NCI-H748 treated with DMSO at 0.1 percent for 48 hours (cell line): ENCODE measurements around the gene IFT122.

Experiments
- DNase-seq: peaks from one replicate; lab custom pipeline; 2025; lab: John Stamatoyannopoulos, UW

IFT122 gene

DNA sequence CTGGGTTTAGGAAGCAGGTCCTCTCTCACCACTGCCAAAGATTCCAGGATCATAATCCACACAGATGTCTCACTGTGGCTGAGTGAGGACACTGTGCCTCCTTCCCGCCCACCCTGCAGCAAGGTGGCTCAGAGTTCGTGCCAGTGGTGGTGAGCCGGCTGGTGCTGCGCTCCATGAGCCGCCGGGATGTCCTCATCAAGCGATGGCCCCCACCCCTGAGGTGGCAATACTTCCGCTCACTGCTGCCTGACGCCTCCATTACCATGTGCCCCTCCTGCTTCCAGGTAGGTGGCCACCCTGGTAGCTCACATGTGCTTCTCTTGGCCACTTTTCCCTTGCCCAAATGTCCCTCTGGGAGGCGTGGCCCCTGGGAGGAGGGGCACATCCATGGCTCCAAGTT is 79.4 kb downstream of the IFT122 start:
- no peak for DNase-seq

DNA sequence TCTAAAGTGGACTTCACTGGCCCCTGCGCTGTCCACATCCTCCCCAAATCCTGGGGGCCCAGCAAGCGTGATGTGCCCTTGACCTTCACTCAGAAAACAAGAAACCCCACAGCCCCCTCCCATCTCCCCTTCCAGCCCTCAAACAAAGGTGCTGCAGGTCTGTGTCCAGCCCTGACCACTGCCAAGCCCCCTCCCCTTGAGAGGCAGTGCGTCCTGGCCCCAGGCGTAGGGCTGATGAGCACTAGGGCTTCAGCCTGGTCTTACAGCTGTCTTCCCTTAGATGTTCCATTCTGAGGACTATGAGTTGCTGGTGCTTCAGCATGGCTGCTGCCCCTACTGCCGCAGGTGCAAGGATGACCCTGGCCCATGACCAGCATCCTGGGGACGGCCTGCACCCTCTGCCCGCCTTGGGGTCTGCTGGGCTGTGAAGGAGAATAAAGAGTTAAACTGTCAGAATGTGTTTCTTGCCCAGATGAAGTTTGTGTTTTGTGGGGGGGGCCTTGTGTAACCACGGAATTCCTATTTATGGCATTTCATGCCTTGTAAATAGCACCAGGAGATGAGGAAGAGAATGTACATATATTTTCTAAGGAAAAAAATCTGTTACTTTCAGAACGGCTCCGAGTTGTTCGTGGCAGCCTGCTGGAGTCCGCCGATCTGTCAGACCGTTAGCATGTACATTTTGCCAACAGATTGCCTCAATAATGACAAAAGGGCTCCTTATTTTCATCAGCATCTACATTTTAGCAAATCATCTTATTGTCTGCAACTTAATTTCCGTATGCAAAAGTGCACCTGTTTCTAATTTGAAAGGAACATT is 80.1 kb downstream of the IFT122 start:
- no peak for DNase-seq

DNA sequence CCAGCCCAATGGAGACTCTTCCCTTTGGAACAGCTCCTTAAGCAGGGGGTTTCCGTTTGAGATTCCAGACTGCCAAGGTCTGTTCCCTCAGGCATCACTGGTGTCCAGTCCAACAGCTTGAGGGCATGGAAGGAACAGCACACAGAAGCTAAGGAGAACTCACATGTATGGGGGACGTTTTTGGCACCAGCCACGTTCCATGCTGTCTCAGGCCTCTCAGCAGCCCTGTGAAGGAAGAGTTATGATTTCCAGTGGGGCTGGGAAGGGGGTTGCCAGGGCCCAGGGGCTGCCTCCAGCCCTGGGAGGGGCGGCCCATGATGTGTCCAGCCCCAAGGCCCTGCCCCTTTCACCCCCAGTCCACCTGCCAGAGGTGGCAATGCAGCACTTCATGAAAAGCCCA is 80.9 kb downstream of the IFT122 start:
- no peak for DNase-seq

DNA sequence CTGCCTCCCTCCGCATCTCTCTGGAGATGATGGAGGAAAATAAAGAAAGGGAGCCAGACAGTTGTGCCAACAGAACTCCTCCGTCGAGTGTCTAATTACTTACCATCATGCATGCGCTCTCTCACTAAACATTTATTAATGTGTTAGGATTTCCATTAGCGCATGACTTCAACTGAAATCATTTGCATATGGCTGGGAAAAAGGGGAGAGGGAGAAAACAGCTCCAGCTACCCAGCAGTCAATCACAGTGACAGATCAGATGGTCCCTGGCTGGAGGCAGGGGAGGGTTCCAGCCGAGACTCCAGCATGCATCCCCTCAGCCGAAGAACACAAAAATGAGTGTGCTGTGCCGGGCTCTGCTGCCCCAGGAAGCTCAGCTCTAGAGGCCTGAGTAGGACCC is 81.6 kb downstream of the IFT122 start:
- no peak for DNase-seq

DNA sequence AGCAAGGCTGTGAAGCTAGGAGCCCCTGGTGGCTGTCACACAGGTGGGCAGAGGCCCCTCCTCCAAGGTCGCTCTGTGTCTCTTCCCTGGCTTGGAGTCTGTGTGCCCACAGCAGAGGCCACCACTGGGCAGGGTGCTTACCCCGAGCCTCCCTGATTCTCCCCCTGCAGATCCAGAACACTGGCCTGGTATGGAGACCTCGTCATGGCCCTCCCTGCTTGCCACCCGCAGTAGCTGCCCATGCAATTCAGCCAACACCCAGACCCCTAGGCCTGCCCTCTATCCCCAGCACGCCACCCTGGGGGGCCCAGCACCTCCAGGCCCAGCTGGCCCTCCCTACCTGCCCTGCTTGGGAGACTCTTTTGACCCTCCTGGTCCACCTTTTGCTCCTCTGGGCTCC is 82.9 kb downstream of the IFT122 start:
- no peak for DNase-seq

DNA sequence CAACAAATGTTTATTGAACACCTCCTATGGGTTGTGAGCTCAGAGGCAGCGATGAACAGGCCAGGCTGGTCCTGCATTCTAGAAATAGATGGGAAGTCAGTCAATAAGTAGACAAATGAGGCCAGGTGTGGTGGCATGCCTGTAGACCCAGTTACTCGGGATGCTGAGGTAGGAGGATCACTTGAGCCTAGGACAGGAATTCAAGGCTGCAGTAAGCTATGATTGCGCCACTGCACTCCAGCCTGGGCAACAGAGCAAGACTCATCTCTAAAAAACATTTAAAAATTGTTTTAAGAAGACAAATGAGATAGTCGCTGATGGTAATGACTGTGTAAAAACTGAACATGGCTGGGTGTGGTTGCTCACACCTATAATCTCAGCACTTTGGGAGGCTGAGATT is 84.1 kb downstream of the IFT122 start:
- no peak for DNase-seq

DNA sequence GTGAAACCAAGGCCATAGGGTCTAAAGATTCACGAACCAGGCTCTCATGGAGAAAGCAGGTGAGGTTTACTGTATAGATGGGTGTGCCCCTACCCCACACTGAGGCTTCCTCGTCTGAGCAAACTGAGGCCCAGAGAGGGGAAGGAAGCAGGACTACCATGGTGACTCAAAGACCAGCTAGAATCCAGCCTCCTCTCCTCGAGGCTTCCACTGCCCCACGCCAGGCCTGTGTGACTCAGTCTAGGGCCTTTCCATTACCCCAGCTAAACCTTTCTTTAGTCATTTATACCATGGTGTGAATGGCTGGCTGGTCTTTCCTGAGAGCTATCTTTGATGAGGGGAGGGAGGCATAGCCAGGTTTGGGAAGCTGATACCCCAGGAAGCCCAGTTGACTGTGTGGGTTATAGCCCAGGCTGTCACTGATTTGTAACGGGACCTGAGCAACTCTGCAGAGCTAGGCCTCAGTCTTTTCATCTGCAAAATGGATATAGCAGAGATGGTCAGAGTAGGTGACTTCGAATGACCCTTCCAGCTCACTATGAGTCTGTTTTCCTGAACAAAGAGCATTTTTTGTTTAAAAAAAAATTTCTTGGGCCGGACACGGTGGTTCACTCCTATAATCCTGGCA is 85.4 kb downstream of the IFT122 start:
- DNase-seq, result no peak

DNA sequence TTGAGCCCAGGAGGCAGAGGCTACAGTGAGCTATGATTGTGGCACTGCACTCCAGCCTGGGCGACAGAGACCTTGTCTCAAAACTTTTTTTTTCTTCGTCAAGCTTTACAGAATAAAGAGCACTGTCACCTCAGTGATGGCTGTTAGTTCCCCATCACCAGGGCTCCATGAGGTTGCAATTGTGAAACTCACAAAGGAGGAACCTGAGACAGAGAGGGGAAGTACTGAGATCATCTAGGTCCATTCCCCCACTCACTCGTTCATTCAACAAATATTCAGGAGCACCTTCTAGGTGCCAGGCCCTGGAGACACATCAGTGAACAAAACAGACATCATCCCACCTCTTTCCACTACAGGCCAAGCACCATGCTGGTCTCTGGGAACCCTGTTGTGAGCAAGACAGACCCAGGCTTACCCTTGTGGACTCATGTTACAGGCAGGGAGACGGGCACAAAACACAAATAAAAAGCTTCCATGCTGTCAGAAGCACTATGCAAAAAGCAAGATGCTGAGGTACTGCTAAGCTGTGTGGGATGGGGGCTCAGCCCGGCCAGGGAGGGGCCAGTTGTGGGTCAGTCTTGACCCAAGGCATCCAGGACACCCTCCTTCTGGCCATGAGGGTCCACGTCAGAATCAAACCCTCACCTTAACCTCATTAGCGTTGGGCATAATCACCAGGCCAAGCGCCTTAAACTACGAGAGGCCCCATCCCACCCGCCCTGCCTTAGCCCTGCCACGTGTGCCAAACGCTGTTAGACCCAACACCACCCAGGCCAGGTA is 86.3 kb downstream of the IFT122 start:
- DNase-seq, result no peak

DNA sequence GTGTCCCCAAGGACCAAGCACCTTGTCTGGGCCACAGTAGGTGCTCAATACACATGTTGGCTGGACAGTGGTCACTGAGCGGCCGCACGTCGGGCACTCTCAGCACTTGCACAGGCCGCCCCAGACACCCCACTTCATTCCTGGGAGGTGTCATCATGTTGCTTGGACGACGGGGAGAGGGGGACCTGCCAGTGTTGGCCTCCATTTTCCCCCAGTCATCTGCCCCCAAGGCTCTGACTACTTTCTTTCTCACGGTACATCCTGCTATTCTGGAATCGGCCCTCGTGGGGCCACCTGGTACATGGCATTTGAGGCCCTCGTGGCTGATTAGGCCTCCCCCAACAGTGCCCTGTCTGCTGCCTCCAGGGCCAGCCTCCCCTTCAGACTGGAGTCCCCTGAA is 87.2 kb downstream of the IFT122 start:
- DNase-seq, result no peak

DNA sequence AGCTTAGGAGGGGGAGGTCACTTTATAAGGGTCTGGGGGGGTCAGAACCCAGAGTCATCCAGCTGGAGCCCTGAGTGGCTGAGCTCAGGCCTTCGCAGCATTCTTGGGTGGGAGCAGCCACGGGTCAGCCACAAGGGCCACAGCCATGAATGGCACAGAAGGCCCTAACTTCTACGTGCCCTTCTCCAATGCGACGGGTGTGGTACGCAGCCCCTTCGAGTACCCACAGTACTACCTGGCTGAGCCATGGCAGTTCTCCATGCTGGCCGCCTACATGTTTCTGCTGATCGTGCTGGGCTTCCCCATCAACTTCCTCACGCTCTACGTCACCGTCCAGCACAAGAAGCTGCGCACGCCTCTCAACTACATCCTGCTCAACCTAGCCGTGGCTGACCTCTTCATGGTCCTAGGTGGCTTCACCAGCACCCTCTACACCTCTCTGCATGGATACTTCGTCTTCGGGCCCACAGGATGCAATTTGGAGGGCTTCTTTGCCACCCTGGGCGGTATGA is 88.6 kb downstream of the IFT122 start, which contains the start of gene RHO:
Gene RHO (plus strand): TSS at position 51 of the 512 bp plus-strand sequence. CDS start 95 bp downstream, at position 146.
- no peak for DNase-seq

DNA sequence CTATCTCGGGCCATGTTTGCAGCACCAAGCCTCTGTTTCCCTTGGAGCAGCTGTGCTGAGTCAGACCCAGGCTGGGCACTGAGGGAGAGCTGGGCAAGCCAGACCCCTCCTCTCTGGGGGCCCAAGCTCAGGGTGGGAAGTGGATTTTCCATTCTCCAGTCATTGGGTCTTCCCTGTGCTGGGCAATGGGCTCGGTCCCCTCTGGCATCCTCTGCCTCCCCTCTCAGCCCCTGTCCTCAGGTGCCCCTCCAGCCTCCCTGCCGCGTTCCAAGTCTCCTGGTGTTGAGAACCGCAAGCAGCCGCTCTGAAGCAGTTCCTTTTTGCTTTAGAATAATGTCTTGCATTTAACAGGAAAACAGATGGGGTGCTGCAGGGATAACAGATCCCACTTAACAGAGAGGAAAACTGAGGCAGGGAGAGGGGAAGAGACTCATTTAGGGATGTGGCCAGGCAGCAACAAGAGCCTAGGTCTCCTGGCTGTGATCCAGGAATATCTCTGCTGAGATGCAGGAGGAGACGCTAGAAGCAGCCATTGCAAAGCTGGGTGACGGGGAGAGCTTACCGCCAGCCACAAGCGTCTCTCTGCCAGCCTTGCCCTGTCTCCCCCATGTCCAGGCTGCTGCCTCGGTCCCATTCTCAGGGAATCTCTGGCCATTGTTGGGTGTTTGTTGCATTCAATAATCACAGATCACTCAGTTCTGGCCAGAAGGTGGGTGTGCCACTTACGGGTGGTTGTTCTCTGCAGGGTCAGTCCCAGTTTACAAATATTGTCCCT is 89.6 kb downstream of the IFT122 start:
- no peak for DNase-seq

DNA sequence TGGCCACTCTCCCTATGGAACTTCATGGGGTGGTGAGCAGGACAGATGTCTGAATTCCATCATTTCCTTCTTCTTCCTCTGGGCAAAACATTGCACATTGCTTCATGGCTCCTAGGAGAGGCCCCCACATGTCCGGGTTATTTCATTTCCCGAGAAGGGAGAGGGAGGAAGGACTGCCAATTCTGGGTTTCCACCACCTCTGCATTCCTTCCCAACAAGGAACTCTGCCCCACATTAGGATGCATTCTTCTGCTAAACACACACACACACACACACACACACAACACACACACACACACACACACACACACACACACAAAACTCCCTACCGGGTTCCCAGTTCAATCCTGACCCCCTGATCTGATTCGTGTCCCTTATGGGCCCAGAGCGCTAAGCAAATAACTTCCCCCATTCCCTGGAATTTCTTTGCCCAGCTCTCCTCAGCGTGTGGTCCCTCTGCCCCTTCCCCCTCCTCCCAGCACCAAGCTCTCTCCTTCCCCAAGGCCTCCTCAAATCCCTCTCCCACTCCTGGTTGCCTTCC is 90.3 kb downstream of the IFT122 start:
- DNase-seq, result no peak

DNA sequence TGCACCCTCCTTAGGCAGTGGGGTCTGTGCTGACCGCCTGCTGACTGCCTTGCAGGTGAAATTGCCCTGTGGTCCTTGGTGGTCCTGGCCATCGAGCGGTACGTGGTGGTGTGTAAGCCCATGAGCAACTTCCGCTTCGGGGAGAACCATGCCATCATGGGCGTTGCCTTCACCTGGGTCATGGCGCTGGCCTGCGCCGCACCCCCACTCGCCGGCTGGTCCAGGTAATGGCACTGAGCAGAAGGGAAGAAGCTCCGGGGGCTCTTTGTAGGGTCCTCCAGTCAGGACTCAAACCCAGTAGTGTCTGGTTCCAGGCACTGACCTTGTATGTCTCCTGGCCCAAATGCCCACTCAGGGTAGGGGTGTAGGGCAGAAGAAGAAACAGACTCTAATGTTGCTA is 90.8 kb downstream of the IFT122 start:
- DNase-seq, result no peak

DNA sequence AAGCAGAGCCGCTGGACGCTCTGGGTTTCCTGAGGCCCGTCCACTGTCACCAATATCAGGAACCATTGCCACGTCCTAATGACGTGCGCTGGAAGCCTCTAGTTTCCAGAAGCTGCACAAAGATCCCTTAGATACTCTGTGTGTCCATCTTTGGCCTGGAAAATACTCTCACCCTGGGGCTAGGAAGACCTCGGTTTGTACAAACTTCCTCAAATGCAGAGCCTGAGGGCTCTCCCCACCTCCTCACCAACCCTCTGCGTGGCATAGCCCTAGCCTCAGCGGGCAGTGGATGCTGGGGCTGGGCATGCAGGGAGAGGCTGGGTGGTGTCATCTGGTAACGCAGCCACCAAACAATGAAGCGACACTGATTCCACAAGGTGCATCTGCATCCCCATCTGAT is 91.7 kb downstream of the IFT122 start:
- DNase-seq, result no peak

DNA sequence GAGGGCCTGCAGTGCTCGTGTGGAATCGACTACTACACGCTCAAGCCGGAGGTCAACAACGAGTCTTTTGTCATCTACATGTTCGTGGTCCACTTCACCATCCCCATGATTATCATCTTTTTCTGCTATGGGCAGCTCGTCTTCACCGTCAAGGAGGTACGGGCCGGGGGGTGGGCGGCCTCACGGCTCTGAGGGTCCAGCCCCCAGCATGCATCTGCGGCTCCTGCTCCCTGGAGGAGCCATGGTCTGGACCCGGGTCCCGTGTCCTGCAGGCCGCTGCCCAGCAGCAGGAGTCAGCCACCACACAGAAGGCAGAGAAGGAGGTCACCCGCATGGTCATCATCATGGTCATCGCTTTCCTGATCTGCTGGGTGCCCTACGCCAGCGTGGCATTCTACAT is 92.2 kb downstream of the IFT122 start:
- no peak for DNase-seq

DNA sequence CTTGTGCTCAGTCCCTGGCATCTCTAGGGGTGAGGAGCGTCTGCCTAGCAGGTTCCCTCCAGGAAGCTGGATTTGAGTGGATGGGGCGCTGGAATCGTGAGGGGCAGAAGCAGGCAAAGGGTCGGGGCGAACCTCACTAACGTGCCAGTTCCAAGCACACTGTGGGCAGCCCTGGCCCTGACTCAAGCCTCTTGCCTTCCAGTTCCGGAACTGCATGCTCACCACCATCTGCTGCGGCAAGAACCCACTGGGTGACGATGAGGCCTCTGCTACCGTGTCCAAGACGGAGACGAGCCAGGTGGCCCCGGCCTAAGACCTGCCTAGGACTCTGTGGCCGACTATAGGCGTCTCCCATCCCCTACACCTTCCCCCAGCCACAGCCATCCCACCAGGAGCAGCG is 93.4 kb downstream of the IFT122 start:
- no peak for DNase-seq

DNA sequence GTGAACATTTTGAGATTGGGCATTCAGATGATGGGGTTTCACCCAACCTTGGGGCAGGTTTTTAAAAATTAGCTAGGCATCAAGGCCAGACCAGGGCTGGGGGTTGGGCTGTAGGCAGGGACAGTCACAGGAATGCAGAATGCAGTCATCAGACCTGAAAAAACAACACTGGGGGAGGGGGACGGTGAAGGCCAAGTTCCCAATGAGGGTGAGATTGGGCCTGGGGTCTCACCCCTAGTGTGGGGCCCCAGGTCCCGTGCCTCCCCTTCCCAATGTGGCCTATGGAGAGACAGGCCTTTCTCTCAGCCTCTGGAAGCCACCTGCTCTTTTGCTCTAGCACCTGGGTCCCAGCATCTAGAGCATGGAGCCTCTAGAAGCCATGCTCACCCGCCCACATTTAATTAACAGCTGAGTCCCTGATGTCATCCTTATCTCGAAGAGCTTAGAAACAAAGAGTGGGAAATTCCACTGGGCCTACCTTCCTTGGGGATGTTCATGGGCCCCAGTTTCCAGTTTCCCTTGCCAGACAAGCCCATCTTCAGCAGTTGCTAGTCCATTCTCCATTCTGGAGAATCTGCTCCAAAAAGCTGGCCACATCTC is 94.5 kb downstream of the IFT122 start:
- DNase-seq, result no peak

DNA sequence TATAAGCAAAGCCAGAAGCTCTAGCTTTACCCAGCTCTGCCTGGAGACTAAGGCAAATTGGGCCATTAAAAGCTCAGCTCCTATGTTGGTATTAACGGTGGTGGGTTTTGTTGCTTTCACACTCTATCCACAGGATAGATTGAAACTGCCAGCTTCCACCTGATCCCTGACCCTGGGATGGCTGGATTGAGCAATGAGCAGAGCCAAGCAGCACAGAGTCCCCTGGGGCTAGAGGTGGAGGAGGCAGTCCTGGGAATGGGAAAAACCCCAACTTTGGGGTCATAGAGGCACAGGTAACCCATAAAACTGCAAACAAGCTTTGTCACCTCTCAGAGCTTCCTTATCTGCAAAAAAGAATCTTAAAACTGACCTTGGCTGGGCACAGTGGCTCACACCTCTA is 95.1 kb downstream of the IFT122 start:
- DNase-seq, result no peak

DNA sequence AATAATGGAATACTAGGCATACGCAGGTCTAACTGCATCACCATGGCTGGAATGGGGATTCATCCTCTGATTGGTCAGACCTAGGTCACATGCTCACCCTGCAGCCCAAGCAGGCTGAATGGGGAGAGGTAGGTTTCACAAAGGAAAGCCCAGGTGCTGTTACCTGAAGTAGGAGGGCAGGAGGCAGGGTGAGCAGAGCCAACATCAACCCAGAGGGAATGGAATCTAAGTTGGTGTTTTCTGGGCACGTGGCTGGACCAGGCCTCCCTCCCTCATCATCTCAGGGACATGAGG is 96.3 kb downstream of the IFT122 start:
- DNase-seq, result no peak

DNA sequence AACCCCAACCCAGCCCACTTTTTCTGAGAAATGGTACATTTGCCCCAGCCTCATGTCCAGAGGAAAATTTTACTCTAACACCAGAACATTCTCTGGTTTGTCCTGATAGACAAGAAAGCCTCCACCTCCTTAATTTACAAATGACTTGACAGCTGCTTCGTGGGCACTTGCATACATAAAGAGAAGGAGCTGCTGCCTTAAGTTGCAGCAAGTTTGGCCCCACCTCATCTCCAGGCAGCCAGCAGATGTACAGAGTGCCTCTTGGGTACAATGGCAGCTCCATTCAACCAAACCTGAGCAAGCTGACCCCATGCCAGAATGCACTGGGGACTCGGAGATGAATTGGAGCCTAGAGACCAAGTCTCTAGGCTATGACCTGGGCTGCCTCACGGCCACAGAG is 96.8 kb downstream of the IFT122 start:
- DNase-seq, result no peak

DNA sequence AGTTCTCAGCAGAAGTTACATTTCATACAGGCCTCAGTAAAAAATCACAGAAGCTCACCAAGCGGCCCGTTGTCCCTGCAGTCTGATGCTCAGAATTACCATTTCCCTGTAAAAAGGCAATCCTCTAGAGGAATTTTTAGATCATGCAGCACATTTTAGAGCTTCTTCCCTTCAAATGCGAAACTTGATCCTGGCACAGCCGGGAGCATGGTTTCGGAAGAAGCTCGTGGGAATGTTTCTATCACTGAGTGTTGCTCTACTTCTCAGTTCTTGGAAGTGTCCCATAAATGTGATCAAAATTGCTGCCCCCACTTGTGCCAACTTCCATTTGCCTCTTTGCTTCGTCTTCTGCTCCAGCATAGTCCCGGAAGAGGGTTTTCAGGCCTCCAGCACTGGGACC is 99.2 kb downstream of the IFT122 start:
- DNase-seq, result no peak
